Chondrocyte (in vitro differentiated cells): Measurements from ENCODE around the gene SMARCA2. TPM values are rescaled to one million over a fixed set of nuclear protein-coding genes. Genes with fewer than 3 reads are reported as not detected.
"Not testable (repeated sequence)": the region's sequence is repeated elsewhere in the genome, so short reads cannot be mapped to it uniquely, and the experiment has no call there.

Experiments
- DNase-seq: peaks from one replicate; pipeline ENCODE4 v3.0.0; 2021; ENCODE audit warnings: mixed read lengths, low spot score
- H3K27ac Mint-ChIP-seq: one replicate; pipeline ENCODE4 v1.8.0; 2021; ENCODE audit warnings: mild to moderate bottlenecking, moderate library complexity, mixed read lengths; ENCODE audit not compliant: unreplicated experiment
- H3K27me3 Mint-ChIP-seq: 2 replicates; pipeline ENCODE4 v1.8.0; 2021; ENCODE audit warnings: low read depth, mixed read lengths
- H3K36me3 Mint-ChIP-seq: 2 replicates; pipeline ENCODE4 v1.8.0; 2021; ENCODE audit warnings: low read depth, mixed read lengths
- H3K4me1 Mint-ChIP-seq: 2 replicates; pipeline ENCODE4 v1.8.0; 2021; ENCODE audit warnings: low read depth, mild to moderate bottlenecking, mixed read lengths
- H3K4me3 Mint-ChIP-seq: one replicate; pipeline ENCODE4 v1.8.0; 2021; ENCODE audit warnings: mild to moderate bottlenecking, moderate library complexity, mixed read lengths; ENCODE audit not compliant: unreplicated experiment
- H3K9me3 Mint-ChIP-seq: 2 replicates; pipeline ENCODE4 v1.8.0; 2021; ENCODE audit warnings: low read depth, mixed read lengths
- total RNA-seq: library from RNA; stranded (reverse); gene quantifications from 3 replicates; pipeline ENCODE4 v1.2.1, GENCODE V29; 2021
- TF ChIP-seq, protein P1 (sequence below): fragments of 200-600 bp; sonication (generic); IDR thresholded peaks from 2 replicates; pipeline ENCODE4 v1.5.0; 2021; ENCODE audit warnings: antibody characterized with exemption, mild to moderate bottlenecking, moderate library complexity

SMARCA2 gene
- total RNA-seq, 1 donor from 2014 or later, result 95.1 TPM

DNA sequence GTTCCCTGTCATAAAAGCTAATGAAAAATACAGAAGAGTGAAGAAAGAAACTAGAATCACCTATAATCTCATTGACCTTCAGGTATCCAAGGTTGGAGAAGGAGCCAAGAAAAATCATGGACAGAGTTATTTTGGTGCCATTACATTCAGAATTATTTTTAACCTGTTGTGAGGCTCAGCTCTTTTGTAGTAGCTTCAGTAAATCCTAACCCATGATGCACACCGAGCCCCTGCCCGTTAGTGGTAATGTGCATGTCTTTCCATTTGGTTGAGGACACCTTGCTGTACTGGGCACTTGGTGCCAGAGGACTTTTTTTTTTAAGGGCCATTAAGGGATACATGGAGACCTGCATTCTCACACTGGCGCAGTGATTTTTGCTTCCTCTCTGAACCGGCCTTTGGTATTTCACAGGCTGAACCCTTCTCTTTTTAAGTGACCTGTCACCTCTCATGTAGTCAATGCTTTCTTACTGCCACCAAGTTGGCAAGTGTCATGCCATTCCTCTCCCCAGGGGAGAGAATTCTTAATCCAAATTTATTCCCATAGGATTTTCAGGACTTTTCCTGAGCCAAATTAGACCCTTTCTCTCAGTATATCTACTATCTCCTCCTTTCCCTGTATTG is 125.6 kb downstream of the SMARCA2 start:
- TF ChIP-seq, protein P1, sequence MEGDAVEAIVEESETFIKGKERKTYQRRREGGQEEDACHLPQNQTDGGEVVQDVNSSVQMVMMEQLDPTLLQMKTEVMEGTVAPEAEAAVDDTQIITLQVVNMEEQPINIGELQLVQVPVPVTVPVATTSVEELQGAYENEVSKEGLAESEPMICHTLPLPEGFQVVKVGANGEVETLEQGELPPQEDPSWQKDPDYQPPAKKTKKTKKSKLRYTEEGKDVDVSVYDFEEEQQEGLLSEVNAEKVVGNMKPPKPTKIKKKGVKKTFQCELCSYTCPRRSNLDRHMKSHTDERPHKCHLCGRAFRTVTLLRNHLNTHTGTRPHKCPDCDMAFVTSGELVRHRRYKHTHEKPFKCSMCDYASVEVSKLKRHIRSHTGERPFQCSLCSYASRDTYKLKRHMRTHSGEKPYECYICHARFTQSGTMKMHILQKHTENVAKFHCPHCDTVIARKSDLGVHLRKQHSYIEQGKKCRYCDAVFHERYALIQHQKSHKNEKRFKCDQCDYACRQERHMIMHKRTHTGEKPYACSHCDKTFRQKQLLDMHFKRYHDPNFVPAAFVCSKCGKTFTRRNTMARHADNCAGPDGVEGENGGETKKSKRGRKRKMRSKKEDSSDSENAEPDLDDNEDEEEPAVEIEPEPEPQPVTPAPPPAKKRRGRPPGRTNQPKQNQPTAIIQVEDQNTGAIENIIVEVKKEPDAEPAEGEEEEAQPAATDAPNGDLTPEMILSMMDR, result no peak
- H3K9me3 Mint-ChIP-seq, result no peaks in the 10 kb centered on the region
- H3K27ac Mint-ChIP-seq, result no peak overlapping the region
- no peaks in the 10 kb centered on the region for H3K27me3 Mint-ChIP-seq
- no peaks in the 10 kb centered on the region for H3K4me1 Mint-ChIP-seq
- peaks cover 6% of the 10 kb centered on the region for H3K36me3 Mint-ChIP-seq
- no peak for DNase-seq
- no peak overlapping the region for H3K4me3 Mint-ChIP-seq

DNA sequence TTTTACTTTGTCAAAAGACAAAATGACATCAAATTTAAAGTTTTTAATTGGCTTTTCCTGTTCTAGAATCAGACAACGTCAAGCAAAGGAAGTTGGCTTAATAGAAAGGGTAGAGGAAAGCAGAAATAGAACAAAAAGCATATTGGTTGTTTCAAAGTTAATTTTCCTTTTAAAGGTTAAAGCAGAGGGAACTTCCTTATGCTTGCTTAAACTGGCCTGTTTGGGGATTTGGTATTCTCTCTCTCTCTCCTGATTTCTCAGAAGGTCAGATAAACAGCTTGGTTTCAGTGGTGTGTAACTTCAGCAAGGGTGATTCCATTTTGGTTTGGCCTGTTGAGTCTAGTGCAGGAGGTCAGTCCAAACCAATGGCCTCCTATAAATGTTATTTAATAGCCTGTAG is 127.1 kb downstream of the SMARCA2 start:
- no peak overlapping the region for H3K4me3 Mint-ChIP-seq
- H3K36me3 Mint-ChIP-seq, result peaks cover 3% of the 10 kb centered on the region
- H3K9me3 Mint-ChIP-seq, result no peaks in the 10 kb centered on the region
- peaks cover 3% of the 10 kb centered on the region for H3K4me1 Mint-ChIP-seq
- H3K27ac Mint-ChIP-seq, result no peak overlapping the region
- H3K27me3 Mint-ChIP-seq, result no peaks in the 10 kb centered on the region
- DNase-seq, result no peak
- TF ChIP-seq, protein P1, result no peak

DNA sequence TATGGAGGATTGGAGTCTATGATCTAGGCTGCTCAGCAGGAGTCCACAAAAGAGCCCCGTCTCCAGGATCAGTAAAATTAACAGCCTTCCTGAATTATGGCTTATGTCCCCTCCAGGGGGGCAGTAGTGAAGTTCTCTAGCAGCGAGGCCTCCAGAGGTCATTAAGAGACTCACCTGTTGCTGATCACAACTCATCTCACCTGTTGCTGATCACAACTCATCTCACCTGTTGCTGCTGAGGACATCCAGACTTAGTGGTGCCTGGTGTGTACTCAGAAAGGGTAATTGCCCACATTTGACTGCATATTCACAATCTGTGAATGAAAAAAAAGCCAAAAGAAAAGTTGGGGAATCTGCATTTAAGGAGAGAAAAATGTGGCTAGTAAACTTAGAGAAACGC is 129.5 kb downstream of the SMARCA2 start:
- Mint-ChIP-seq H3K4me3 (no peak overlapping the region), H3K27ac (no peak overlapping the region), H3K9me3 (no peaks in the 10 kb centered on the region), H3K36me3 (peaks cover 1% of the 10 kb centered on the region), H3K4me1 (peaks cover 3% of the 10 kb centered on the region), H3K27me3 (no peaks in the 10 kb centered on the region)
- no peak for DNase-seq
- TF ChIP-seq, protein P1, result no peak

DNA sequence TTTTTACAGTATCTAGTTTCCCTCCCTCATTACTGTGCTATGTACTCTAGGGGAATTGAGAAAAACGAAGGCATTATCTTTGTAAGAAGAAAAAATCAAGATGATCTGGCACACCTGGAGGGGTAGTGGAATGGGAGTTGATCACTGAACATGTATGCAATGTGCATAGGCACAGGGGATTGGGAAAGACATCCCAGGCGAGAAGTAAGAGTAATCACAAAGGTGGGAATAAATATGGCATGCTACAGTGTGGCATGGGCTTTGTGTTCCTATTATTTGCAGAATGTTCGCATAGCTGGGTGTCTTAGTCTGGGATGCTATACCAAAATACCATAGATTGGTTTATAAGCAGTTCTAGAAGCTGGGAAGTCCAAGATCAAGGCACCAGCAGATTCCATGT is 130.6 kb downstream of the SMARCA2 start:
- no peaks in the 10 kb centered on the region for H3K27me3 Mint-ChIP-seq
- H3K27ac Mint-ChIP-seq, result peak overlapping the region; percentile 13
- no peaks in the 10 kb centered on the region for H3K9me3 Mint-ChIP-seq
- peaks cover 1% of the 10 kb centered on the region for H3K36me3 Mint-ChIP-seq
- H3K4me1 Mint-ChIP-seq, result peaks cover 3% of the 10 kb centered on the region
- TF ChIP-seq, protein P1, result no peak
- H3K4me3 Mint-ChIP-seq, result no peak overlapping the region
- no peak for DNase-seq

DNA sequence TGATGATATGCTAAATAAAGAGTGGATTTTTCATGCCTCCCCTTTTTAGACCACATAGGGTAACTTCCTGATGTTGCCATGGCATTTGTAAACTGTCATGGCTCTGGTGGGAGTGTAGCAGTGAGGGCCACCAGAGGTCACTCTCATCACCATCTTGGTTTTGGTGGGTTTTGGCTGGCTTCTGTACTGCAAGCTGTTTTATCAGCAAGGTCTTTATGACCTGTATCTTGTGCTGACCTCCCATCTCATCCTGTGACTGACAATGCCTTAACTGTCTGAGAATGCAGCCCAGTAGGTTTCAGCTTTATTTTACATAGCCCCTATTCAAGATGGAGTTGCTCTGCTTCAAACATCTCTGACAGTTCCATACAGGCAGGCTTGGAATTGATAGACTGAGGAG is 131.6 kb downstream of the SMARCA2 start:
- not testable (repeated sequence) for DNase-seq, H3K27me3 Mint-ChIP-seq, H3K27ac Mint-ChIP-seq, H3K4me1 Mint-ChIP-seq, H3K4me3 Mint-ChIP-seq, H3K36me3 Mint-ChIP-seq, H3K9me3 Mint-ChIP-seq
- TF ChIP-seq, protein P1, result peak; percentile 59
